ENCODE data around the gene DNAAF5. TPM values are rescaled to one million over a fixed set of nuclear protein-coding genes. Genes with fewer than 3 reads are reported as not detected.

DNAAF5 gene
- total RNA-seq, 1 donor from 2014 or later = 30.7 TPM

DNA sequence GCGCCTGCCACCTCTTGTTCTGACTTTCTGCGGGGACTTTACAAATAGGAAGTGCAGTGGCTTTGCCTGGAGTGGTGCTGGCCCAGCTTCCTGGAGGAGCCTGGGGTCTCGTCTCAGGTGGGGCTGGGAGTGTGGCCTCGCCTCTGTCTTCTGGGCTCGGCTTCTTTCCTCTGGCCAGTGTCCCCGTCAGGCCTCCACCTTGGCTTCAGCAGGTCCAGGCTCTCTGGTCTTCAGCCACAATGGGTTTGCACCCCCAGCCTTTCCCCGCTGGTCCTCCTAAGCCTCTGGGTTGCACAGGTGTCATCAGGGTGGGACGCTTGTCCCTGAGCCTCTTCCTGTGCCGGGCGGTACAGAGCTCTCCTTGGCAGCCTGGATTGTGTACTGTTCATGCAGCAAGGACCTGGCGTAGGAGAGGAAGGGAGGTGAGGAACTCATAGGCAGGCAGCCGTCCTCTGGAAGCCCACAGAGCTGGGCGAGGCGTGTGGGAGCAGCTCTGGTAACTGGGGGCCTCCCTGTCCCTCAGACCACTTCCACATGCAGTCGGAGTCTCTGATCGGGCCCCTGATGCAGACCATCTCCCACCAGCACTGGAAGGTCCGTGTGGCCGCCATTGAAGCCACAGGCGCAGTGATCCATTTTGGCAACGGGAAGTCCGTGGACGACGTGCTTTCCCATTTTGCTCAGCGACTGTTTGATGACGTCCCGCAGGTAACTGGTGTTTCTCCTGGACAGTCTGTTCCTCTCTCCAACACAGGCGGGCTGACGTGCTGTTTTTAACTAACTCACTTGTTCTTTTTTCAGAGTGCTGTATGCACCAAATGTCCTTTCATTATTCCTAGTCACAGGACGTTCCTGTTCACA, 2.9 kb downstream of the DNAAF5 start:
- peak overlapping the region; percentile 45 for H3K27ac Mint-ChIP-seq (ENCODE audit: unreplicated experiment)
- H3K4me3 Mint-ChIP-seq (ENCODE audit: unreplicated experiment) = no peak overlapping the region
- peaks cover 12% of the 10 kb centered on the region for H3K4me1 Mint-ChIP-seq (ENCODE audit: unreplicated experiment)
- no peak for DNase-seq (ENCODE audit: low spot score)
- peaks cover 19% of the 10 kb centered on the region for H3K36me3 Mint-ChIP-seq (ENCODE audit: low read depth, unreplicated experiment)
- H3K27me3 Mint-ChIP-seq (ENCODE audit: unreplicated experiment) = peaks cover 21% of the 10 kb centered on the region
- TF ChIP-seq, protein P1, sequence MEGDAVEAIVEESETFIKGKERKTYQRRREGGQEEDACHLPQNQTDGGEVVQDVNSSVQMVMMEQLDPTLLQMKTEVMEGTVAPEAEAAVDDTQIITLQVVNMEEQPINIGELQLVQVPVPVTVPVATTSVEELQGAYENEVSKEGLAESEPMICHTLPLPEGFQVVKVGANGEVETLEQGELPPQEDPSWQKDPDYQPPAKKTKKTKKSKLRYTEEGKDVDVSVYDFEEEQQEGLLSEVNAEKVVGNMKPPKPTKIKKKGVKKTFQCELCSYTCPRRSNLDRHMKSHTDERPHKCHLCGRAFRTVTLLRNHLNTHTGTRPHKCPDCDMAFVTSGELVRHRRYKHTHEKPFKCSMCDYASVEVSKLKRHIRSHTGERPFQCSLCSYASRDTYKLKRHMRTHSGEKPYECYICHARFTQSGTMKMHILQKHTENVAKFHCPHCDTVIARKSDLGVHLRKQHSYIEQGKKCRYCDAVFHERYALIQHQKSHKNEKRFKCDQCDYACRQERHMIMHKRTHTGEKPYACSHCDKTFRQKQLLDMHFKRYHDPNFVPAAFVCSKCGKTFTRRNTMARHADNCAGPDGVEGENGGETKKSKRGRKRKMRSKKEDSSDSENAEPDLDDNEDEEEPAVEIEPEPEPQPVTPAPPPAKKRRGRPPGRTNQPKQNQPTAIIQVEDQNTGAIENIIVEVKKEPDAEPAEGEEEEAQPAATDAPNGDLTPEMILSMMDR (IDR thresholded peaks at IDR 0.05; ENCODE audit: unreplicated experiment) = no peak
- H3K9me3 Mint-ChIP-seq (ENCODE audit: unreplicated experiment) = no peaks in the 10 kb centered on the region

DNA sequence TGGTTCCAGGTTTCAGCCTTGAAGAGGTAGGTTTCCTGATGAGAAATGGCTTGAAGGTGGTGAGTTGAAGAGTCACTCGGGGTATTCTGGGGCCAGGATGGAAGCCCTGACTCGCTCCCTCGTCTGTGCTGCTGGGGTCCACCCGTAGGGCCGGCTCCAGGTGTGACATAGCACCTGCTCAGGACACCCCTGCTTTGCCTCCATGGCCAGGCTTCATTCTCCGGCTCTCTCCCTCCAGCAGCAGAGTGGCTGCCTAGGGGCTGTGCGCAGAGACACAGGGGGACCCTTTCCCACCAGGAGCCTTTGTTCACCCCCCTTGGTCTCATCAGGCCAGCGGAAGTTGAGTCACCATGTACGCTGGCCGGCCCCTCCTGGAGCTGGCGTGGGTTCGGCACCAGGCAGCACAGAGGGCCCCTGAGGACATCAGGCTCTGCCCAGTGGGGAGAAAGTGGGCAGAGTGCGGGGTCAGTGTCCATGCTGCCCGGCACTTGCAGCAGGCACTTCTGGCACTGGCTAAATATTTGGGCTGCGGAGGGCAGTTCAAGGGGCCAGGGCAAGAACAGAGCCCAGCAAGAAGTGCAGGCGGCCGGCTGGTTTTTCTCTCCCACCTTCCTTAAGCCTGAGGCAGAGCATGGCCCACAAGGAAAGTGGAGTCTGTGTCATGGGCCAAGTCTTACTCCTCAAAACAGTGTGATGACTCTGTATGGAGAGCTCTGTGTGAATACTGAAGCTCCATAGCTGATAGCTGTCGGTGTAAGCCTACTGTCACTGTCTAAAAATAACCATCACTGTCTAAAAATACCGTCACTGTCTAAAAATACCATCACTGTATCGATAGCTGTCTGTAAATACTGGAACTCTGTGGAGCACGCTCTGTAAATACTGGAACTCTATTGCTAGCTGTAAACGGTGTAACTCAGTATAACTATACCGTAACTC, 4.3 kb downstream of the DNAAF5 start:
- Mint-ChIP-seq H3K9me3 (ENCODE audit: unreplicated experiment) (no peaks in the 10 kb centered on the region), H3K36me3 (ENCODE audit: low read depth, unreplicated experiment) (peaks cover 12% of the 10 kb centered on the region), H3K27ac (ENCODE audit: unreplicated experiment) (no peak overlapping the region), H3K4me3 (ENCODE audit: unreplicated experiment) (peak overlapping the region; percentile 25), H3K4me1 (ENCODE audit: unreplicated experiment) (peaks cover 12% of the 10 kb centered on the region), H3K27me3 (ENCODE audit: unreplicated experiment) (peaks cover 14% of the 10 kb centered on the region)
- no peak for DNase-seq (ENCODE audit: low spot score)
- TF ChIP-seq, protein P1 (IDR thresholded peaks at IDR 0.05; ENCODE audit: unreplicated experiment) = no peak

DNA sequence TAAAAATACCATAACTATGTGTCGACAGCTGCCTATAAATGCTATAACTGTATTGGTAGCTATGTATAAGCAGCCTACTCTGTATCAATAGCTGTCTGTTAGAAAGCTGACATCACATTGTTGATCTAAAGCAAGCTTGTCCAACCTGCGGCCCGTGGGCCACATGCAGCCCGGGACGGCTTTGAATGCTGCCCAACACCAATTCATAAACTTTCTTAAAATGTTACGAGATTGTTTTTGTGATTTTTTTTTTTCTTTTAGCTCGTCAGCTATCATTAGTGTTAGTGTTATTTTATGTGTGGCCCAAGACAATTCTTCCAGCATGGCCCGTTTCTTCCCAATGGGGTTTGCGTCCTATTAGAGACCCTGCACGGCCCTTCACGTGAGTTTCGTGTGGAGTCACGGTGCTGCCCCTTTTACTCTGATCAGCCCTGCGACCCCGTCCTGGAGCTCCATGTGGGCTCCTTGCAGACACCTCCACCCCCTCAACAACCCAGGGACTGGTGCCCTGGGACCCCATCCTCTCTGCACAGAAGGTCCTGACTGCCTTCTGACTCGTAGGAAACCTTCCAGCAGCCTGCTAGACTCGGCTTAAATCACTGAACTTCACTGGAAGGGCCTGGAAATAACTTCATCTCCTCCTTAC, 5.1 kb downstream of the DNAAF5 start:
- H3K27ac Mint-ChIP-seq (ENCODE audit: unreplicated experiment) = no peak overlapping the region
- no peak for DNase-seq (ENCODE audit: low spot score)
- H3K36me3 Mint-ChIP-seq (ENCODE audit: low read depth, unreplicated experiment) = peaks cover 10% of the 10 kb centered on the region
- TF ChIP-seq, protein P1 (IDR thresholded peaks at IDR 0.05; ENCODE audit: unreplicated experiment) = no peak
- H3K9me3 Mint-ChIP-seq (ENCODE audit: unreplicated experiment) = no peaks in the 10 kb centered on the region
- H3K4me3 Mint-ChIP-seq (ENCODE audit: unreplicated experiment) = no peak overlapping the region
- peaks cover 13% of the 10 kb centered on the region for H3K27me3 Mint-ChIP-seq (ENCODE audit: unreplicated experiment)
- H3K4me1 Mint-ChIP-seq (ENCODE audit: unreplicated experiment) = peaks cover 12% of the 10 kb centered on the region

DNA sequence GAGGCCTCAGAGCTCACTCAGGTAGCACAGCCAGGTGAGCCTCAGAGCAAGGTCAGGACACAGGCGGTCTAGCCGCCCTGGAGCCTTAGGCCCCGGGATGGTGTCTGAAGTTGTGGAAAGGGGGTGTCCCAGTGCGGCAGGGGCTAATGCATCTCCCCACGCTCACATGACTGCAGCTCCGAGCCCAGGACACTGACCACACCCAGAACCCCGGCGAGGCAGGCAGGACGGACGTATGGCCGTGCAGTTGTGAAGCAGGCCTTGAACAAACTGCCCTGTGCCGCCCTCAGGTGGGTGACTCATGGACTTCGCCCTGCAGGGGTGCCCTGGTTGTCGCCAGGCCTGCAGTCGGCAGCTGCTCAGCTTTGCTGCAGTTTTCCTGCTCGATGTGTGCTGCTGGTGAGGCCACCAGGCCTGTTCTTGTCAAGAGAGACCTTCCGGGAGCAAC, 5.6 kb downstream of the DNAAF5 start:
- TF ChIP-seq, protein P1 (IDR thresholded peaks at IDR 0.05; ENCODE audit: unreplicated experiment) = no peak
- Mint-ChIP-seq H3K4me3 (ENCODE audit: unreplicated experiment) (no peak overlapping the region), H3K9me3 (ENCODE audit: unreplicated experiment) (no peaks in the 10 kb centered on the region), H3K27ac (ENCODE audit: unreplicated experiment) (no peak overlapping the region), H3K4me1 (ENCODE audit: unreplicated experiment) (peaks cover 12% of the 10 kb centered on the region), H3K36me3 (ENCODE audit: low read depth, unreplicated experiment) (peaks cover 10% of the 10 kb centered on the region), H3K27me3 (ENCODE audit: unreplicated experiment) (peaks cover 13% of the 10 kb centered on the region)
- peak; percentile 45 for DNase-seq (ENCODE audit: low spot score)

Data from endothelial cell (in vitro differentiated cells).